Measurements from ENCODE around the gene PXK.

Gene PXK

GRCh38 chr3:58466899-58467563 lies 134.3 kb downstream of the PXK start:
- DNase-seq (ENCODE audit: low read depth, low spot score): no peak

- DNase-seq (ENCODE audit: low read depth, low spot score): no peak
These were observed 136.4 kb downstream of the PXK start for GRCh38 chr3:58469096-58469495.

- no peak for DNase-seq (ENCODE audit: low read depth, low spot score)
These were observed 137.8 kb downstream of the PXK start for GRCh38 chr3:58470363-58471024.

- DNase-seq (ENCODE audit: low read depth, low spot score): peak; percentile 13
These were observed 138.6 kb downstream of the PXK start for GRCh38 chr3:58471025-58471887.

GRCh38 chr3:58473275-58473674 lies 140.6 kb downstream of the PXK start:
- no peak for DNase-seq (ENCODE audit: low read depth, low spot score)

GRCh38 chr3:58474348-58474911 lies 141.7 kb downstream of the PXK start:
- no peak for DNase-seq (ENCODE audit: low read depth, low spot score)

GRCh38 chr3:58474967-58475578 lies 142.4 kb downstream of the PXK start:
- no peak for DNase-seq (ENCODE audit: low read depth, low spot score)

All from activated CD4-positive, CD25-positive, alpha-beta regulatory T cell treated with anti-CD3 and anti-CD28 coated beads, Interleukin-2, amount 50 U/mL, for 16 hours (primary cell).